ENCODE data around the gene CCDC83.
"Not testable (repeated sequence)": the region's sequence is repeated elsewhere in the genome, so short reads cannot be mapped to it uniquely, and the experiment has no call there.

Gene CCDC83

DNA sequence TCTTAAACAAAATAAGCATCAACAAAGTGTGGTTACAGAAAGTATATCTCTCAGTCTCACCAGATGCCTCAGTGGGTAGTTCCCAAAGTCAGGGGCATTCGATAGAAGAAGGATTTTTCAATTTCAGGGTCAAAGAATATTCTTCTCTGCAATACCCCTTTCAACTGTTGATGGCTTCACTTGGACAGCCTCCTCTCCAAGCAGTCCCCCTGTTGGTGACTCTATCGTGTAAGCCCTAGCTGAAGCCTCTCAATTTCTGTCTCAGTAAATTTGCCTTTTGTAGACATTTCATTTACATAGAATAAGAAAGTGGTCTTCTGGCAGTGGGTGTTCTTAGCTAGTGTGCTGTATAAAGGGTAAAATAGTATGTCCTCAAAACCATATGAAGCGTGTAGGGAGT is 11.3 kb upstream of the CCDC83 start:
- H3K36me3 ChIP-seq: no peaks in the 10 kb centered on the region
- H3K9me3 ChIP-seq: no peaks in the 10 kb centered on the region; the same call in 1 of the 2 replicates
- H3K4me3 ChIP-seq (ENCODE audit: low read depth, low read length): no peak overlapping the region
- H3K4me1 ChIP-seq: no peaks in the 10 kb centered on the region
- TF ChIP-seq, protein P1, sequence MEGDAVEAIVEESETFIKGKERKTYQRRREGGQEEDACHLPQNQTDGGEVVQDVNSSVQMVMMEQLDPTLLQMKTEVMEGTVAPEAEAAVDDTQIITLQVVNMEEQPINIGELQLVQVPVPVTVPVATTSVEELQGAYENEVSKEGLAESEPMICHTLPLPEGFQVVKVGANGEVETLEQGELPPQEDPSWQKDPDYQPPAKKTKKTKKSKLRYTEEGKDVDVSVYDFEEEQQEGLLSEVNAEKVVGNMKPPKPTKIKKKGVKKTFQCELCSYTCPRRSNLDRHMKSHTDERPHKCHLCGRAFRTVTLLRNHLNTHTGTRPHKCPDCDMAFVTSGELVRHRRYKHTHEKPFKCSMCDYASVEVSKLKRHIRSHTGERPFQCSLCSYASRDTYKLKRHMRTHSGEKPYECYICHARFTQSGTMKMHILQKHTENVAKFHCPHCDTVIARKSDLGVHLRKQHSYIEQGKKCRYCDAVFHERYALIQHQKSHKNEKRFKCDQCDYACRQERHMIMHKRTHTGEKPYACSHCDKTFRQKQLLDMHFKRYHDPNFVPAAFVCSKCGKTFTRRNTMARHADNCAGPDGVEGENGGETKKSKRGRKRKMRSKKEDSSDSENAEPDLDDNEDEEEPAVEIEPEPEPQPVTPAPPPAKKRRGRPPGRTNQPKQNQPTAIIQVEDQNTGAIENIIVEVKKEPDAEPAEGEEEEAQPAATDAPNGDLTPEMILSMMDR (IDR thresholded peaks at IDR 0.05; ENCODE audit: low read depth, low read length): no peak
- H3K27me3 ChIP-seq: no peaks in the 10 kb centered on the region
- DNase-seq: no peak

DNA sequence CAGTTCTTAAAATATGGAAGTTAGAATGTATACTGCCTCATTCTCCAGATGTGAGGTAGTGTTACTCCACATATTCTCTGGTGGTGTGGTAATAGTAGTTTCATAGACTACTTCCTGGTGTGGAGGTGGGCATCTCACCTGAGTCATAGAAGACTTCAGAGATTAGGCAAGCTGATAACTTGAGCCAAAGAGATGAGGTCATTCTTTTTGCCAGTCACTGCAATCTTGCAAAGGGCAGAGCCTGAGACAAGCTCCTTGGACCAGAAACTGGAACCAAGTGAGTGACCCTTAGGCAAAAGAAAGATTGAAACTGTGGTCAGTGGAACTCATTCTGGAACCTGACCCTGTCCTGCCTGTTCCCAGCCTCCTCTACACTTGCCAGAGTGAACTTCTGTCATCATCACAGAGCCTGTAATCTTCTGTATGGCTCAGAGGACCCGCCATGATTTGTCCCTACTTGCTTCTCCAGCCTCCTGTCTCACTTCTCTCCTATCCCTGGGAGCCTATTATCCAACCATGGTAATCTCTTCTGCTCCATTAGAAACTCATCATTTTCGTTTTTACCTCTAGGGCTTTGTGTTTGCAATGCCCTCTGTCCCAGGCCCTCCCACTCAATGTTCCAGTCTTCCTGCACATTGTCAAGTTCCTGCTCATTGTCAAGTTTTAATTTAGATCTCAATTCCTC is 10.6 kb upstream of the CCDC83 start:
- TF ChIP-seq, protein P1 (IDR thresholded peaks at IDR 0.05; ENCODE audit: low read depth, low read length): no peak
- Histone ChIP-seq H3K36me3 (no peaks in the 10 kb centered on the region), H3K4me3 (ENCODE audit: low read depth, low read length) (no peak overlapping the region), H3K9me3 (no peaks in the 10 kb centered on the region; the same call in 1 of the 2 replicates), H3K4me1 (no peaks in the 10 kb centered on the region), H3K27me3 (no peaks in the 10 kb centered on the region)
- DNase-seq: no peak

DNA sequence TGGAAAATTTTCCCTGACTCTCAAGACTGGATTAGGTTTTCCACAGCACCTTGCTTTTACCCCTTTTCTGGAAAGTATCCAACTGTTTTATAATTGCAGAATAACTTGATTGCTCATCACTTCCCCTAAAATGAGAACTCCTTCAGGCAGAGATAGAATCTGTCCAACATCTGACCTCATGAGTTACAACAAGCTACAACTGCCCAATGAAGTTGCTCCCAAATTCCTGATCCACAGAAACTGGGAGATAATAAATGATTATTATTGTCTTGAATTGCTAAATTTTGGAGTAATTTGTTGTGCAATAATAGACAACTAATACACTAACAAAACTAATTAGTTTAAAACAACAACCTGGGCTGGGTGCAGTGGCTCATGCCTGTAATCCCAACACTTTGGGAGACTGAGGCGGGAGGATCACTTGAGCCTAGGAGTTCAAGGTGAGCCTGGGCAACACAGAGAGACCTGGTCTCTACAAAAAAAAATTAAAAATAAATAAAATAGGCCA is 10.0 kb upstream of the CCDC83 start:
- Histone ChIP-seq H3K9me3 (no peaks in the 10 kb centered on the region; the same call in 1 of the 2 replicates), H3K36me3 (no peaks in the 10 kb centered on the region), H3K4me1 (no peaks in the 10 kb centered on the region), H3K27me3 (no peaks in the 10 kb centered on the region), H3K4me3 (ENCODE audit: low read depth, low read length) (no peak overlapping the region)
- DNase-seq: no peak
- TF ChIP-seq, protein P1 (IDR thresholded peaks at IDR 0.05; ENCODE audit: low read depth, low read length): no peak

DNA sequence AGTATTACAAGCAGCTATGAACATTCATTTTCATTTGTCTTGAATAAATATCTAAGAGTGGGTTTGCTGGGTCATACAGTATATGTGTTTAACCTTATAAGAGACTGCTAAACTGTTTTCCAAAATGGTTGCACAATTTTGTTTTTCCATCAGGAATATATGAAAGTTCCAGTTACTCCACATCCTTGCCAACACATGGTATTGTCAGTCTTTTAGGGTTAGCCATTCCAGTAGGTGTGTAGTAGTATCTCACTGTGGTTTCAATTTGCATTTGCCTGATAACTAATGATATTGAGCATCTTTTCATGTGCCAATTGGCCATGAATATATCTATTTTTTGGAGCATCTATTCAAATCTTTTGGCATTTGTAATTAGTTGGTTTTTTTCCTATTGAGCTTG is 7.7 kb upstream of the CCDC83 start:
- TF ChIP-seq, protein P1 (IDR thresholded peaks at IDR 0.05; ENCODE audit: low read depth, low read length): no peak
- Histone ChIP-seq H3K27me3 (no peaks in the 10 kb centered on the region), H3K36me3 (no peaks in the 10 kb centered on the region), H3K4me1 (no peaks in the 10 kb centered on the region), H3K9me3 (no peaks in the 10 kb centered on the region; the same call in 1 of the 2 replicates), H3K4me3 (ENCODE audit: low read depth, low read length) (no peak overlapping the region)
- DNase-seq: no peak

DNA sequence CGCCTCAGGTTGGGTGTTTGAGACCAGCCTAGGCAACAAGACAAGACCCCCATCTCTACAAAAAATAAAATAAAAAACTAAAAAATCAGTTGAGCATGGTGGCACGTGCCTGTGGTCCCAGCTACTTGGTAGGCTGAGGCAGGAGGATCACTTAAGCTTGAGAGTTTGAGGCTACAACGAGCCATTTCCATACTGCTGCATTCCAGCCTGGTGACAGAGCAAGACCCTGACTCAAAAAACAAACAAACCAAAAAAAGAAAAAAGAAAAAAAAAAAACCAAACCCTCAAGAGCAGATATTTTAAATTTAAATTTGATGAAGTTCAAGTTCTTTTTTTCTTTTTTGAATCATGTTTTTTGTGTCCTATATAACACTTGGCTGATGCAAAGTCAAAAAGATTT is 7.2 kb upstream of the CCDC83 start:
- H3K27me3 ChIP-seq: no peaks in the 10 kb centered on the region
- no peaks in the 10 kb centered on the region for H3K36me3 ChIP-seq
- H3K4me1 ChIP-seq: no peaks in the 10 kb centered on the region
- DNase-seq: no peak
- TF ChIP-seq, protein P1 (IDR thresholded peaks at IDR 0.05; ENCODE audit: low read depth, low read length): no peak
- no peaks in the 10 kb centered on the region; the same call in 1 of the 2 replicates for H3K9me3 ChIP-seq
- no peak overlapping the region for H3K4me3 ChIP-seq (ENCODE audit: low read depth, low read length)

DNA sequence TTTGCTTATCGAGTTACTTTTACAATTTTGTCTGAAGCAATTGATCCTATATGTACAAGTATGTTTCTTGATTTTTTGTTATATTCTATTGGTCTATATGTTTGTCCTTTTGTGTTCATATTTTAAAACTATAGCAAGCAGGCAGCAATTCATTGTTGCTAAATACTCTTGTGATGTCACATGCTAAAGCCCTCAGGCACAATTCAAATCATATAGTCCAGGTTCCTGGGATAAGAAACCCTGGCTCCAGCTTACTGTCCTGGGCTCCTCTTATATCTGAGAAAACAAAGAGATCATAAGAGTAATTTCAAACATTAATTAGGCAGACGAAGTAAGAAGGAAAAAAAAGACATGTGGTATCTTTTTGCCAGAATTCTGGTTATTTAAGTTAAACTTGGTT is 6.6 kb upstream of the CCDC83 start:
- Histone ChIP-seq H3K4me3 (ENCODE audit: low read depth, low read length) (no peak overlapping the region), H3K9me3 (no peaks in the 10 kb centered on the region; the same call in 1 of the 2 replicates), H3K4me1 (no peaks in the 10 kb centered on the region), H3K27me3 (no peaks in the 10 kb centered on the region), H3K36me3 (no peaks in the 10 kb centered on the region)
- TF ChIP-seq, protein P1 (IDR thresholded peaks at IDR 0.05; ENCODE audit: low read depth, low read length): no peak
- DNase-seq: no peak

DNA sequence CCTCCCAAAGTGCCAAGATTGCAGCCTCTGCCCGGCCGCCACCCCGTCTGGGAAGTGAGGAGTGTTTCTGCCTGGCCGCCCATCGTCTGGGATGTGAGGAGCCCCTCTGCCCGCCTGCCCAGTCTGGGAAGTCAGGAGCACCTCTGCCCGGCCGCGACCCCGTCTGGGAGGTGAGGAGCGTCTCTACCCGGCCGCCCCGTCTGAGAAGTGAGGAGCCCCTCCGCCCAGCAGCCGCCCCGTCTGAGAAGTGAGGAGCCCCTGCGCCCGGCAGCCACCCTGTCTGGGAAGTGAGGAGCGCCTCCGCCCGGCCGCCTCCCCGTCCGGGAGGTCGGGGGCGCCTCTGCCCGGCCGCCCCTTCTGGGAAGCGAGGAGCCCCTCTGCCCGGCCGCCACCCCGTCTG is 2.4 kb upstream of the CCDC83 start:
- H3K9me3 ChIP-seq; H3K27me3 ChIP-seq; H3K4me1 ChIP-seq; DNase-seq; H3K4me3 ChIP-seq (ENCODE audit: low read depth, low read length); H3K36me3 ChIP-seq: not testable (repeated sequence)

DNA sequence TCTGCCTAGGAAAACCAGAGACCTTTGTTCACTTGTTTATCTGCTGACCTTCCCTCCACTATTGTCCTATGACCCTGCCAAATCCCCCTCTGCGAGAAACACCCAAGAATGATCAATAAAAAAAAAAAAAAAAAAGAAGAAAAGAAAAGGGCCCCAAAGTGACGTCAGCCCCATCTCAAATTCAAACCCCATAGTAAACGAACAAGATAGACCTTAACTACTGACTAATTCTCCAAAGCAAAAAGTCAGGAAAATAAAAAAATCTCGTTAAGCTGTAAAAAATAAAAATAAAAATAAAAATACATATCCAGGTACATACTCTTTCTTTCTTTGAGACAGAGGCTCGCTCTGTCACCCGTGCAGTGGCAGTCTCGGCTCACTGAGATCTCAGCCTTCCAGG is 1.6 kb upstream of the CCDC83 start:
- not testable (repeated sequence) for DNase-seq; H3K9me3 ChIP-seq; H3K36me3 ChIP-seq; H3K4me1 ChIP-seq; H3K4me3 ChIP-seq (ENCODE audit: low read depth, low read length); H3K27me3 ChIP-seq

Data from BE2C (cell line).